ENCODE data around the gene TPSD1.
"Not testable (repeated sequence)": the region's sequence is repeated elsewhere in the genome, so short reads cannot be mapped to it uniquely, and the experiment has no call there.

The TPSD1 gene

GRCh38 chr16:1255276-1256122 lies at the start of gene TPSD1:
TSS of gene TPSD1 (plus strand) at chr16:1256069. CDS start at chr16:1256281, 212 bp downstream.
- not testable (repeated sequence) for H3K4me3 ChIP-seq (ENCODE audit: low read length); DNase-seq (ENCODE audit: low read depth)

- DNase-seq (ENCODE audit: low read depth) = no peak
Observed at GRCh38 chr16:1206326-1206725, 49.5 kb upstream of the TPSD1 start.

GRCh38 chr16:1206786-1207185 lies 49.1 kb upstream of the TPSD1 start:
- TF ChIP-seq CTCF (IDR thresholded peaks at IDR 0.05; ENCODE audit: insufficient read depth, low read depth, low read length, missing control alignments) = no peak
- no peak overlapping the region for H3K4me3 ChIP-seq (ENCODE audit: low read length)
- no peak for DNase-seq (ENCODE audit: low read depth)

More at GRCh38 chr16:1206326-1206725, 49.5 kb upstream of the TPSD1 start:
- H3K4me3 ChIP-seq (ENCODE audit: low read length) = no peak overlapping the region
- TF ChIP-seq CTCF (IDR thresholded peaks at IDR 0.05; ENCODE audit: insufficient read depth, low read depth, low read length, missing control alignments) = no peak

GRCh38 chr16:1208239-1208830 lies 47.5 kb upstream of the TPSD1 start:
- no peak for DNase-seq (ENCODE audit: low read depth)
- no peak for TF ChIP-seq CTCF (IDR thresholded peaks at IDR 0.05; ENCODE audit: insufficient read depth, low read depth, low read length, missing control alignments)

GRCh38 chr16:1209081-1209480 lies 46.8 kb upstream of the TPSD1 start:
- no peak overlapping the region for H3K4me3 ChIP-seq (ENCODE audit: low read length)
- no peak for TF ChIP-seq CTCF (IDR thresholded peaks at IDR 0.05; ENCODE audit: insufficient read depth, low read depth, low read length, missing control alignments)
- no peak for DNase-seq (ENCODE audit: low read depth)

More at GRCh38 chr16:1208239-1208830, 47.5 kb upstream of the TPSD1 start:
- no peak overlapping the region for H3K4me3 ChIP-seq (ENCODE audit: low read length)

- TF ChIP-seq CTCF (IDR thresholded peaks at IDR 0.05; ENCODE audit: insufficient read depth, low read depth, low read length, missing control alignments) = no peak
- no peak overlapping the region for H3K4me3 ChIP-seq (ENCODE audit: low read length)
- DNase-seq (ENCODE audit: low read depth) = no peak
Observed at GRCh38 chr16:1210461-1210860, 45.4 kb upstream of the TPSD1 start.

DNA sequence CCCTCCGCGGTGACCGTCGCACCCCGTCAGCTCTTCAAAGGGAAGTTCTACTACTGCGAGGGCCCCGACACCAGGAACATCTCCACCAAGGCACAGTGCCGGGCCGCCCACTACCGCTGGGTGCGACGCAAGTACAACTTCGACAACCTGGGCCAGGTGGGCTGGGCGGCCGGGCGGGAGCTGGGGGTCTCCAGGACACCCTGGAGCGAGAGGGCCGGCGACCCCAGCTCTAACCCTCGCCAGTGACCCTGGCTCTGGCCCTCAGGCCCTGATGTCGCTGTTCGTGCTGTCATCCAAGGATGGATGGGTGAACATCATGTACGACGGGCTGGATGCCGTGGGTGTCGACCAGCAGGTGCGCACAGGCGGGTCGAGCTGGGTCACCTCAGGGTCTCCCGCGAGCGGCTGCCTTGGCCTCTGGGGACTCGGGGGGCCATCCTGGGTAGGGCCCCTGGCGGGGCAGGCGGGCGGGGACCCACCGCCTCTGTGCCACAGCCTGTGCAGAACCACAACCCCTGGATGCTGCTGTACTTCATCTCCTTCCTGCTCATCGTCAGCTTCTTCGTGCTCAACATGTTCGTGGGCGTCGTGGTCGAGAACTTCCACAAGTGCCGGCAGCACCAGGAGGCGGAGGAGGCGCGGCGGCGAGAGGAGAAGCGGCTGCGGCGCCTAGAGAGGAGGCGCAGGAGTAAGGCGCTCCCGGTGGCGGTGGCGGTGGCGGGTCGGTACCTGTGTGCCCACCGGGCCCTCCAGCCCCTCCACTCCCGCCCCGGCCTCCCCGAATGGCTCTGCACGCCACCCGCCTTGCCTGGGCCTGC lies 44.2 kb upstream of the TPSD1 start:
- no peak overlapping the region for H3K4me3 ChIP-seq (ENCODE audit: low read length)
- TF ChIP-seq CTCF (IDR thresholded peaks at IDR 0.05; ENCODE audit: insufficient read depth, low read depth, low read length, missing control alignments) = no peak
- no peak for DNase-seq (ENCODE audit: low read depth)

Measured in epithelial cell of esophagus (primary cell).